ENCODE results near the gene RELL1. TPM values are rescaled to one million over a fixed set of nuclear protein-coding genes. Genes with fewer than 3 reads are reported as not detected.

RELL1 gene
- total and polyA plus RNA-seq, 12 donors = 0.44 to 27.0 (median 13.8) TPM

GRCh38 chr4:37721995-37722638, 35.9 kb upstream of the RELL1 start:
- H3K27me3 ChIP-seq = no peaks in the 10 kb centered on the region
- H3K27ac ChIP-seq = no peak overlapping the region
- H3K4me3 ChIP-seq = no peak overlapping the region
- DNase-seq = no peak
- H3K9me3 ChIP-seq (replicated peaks in 1 of 3) = no peaks in the 10 kb centered on the region
- H3K4me1 ChIP-seq (replicated peaks in 1 of 2) = no peaks in the 10 kb centered on the region
- no peak for TF ChIP-seq POLR2A (IDR thresholded peaks at IDR 0.05)
- TF ChIP-seq CTCF (IDR thresholded peaks at IDR 0.05) = no peak
- 71 to 85% (median 83%) methylated on average over 4 of the region's 4 CpGs for WGBS, 4 donors
- intact Hi-C loops (cut with DNase I) = no loop called here
- no peaks in the 10 kb centered on the region for H3K36me3 ChIP-seq (replicated peaks in 1 of 2)

- TF ChIP-seq CTCF (IDR thresholded peaks at IDR 0.05) (no peak), POLR2A (IDR thresholded peaks at IDR 0.05) (no peak)
- H3K36me3 ChIP-seq (replicated peaks in 1 of 2) = no peaks in the 10 kb centered on the region
- no peak overlapping the region for H3K4me3 ChIP-seq
- no peaks in the 10 kb centered on the region for H3K27me3 ChIP-seq
- H3K4me1 ChIP-seq (replicated peaks in 1 of 2) = no peaks in the 10 kb centered on the region
- intact Hi-C loops (cut with DNase I) = no loop called here
- no peaks in the 10 kb centered on the region for H3K9me3 ChIP-seq (replicated peaks in 1 of 3)
- no peak for DNase-seq
- no peak overlapping the region for H3K27ac ChIP-seq
- WGBS, 4 donors = 85 to 95% (median 93%) methylated on average over 1 of the region's 1 CpG
Measured at GRCh38 chr4:37719021-37719420, 32.8 kb upstream of the RELL1 start.

GRCh38 chr4:37717576-37717975, 31.4 kb upstream of the RELL1 start:
- no peaks in the 10 kb centered on the region for H3K27me3 ChIP-seq

GRCh38 chr4:37715889-37716402, 29.8 kb upstream of the RELL1 start:
- 69 to 80% (median 72%) methylated on average over 4 of the region's 4 CpGs for WGBS, 4 donors
- no peaks in the 10 kb centered on the region for H3K4me1 ChIP-seq (replicated peaks in 1 of 2)
- no peaks in the 10 kb centered on the region for H3K36me3 ChIP-seq (replicated peaks in 1 of 2)
- no peak for DNase-seq
- intact Hi-C loops (cut with DNase I) = no loop called here
- TF ChIP-seq CTCF (IDR thresholded peaks at IDR 0.05) = no peak
- no peak for TF ChIP-seq POLR2A (IDR thresholded peaks at IDR 0.05)
- H3K4me3 ChIP-seq = no peak overlapping the region
- H3K9me3 ChIP-seq (replicated peaks in 1 of 3) = no peaks in the 10 kb centered on the region
- no peaks in the 10 kb centered on the region for H3K27me3 ChIP-seq
- no peak overlapping the region for H3K27ac ChIP-seq

More at GRCh38 chr4:37717576-37717975, 31.4 kb upstream of the RELL1 start:
- Histone ChIP-seq H3K4me3 (no peak overlapping the region), H3K9me3 (replicated peaks in 1 of 3) (no peaks in the 10 kb centered on the region), H3K27ac (no peak overlapping the region), H3K4me1 (replicated peaks in 1 of 2) (no peaks in the 10 kb centered on the region), H3K36me3 (replicated peaks in 1 of 2) (no peaks in the 10 kb centered on the region)
- intact Hi-C loops (cut with DNase I) = no loop called here
- 54 to 82% (median 76%) methylated on average over 4 of the region's 4 CpGs for WGBS, 4 donors
- no peak for DNase-seq
- TF ChIP-seq CTCF (IDR thresholded peaks at IDR 0.05) = no peak
- no peak for TF ChIP-seq POLR2A (IDR thresholded peaks at IDR 0.05)
